WI38 (cell line): ENCODE results near the gene KAT14.
A peak's percentile ranks its signal among the peaks of the same experiment; 100 is the strongest.

Experiments
- H3K4me3 ChIP-seq: 2 replicates; pipeline ENCODE4 v1.5.1; 2011; ENCODE audit warnings: low read depth, mild to moderate bottlenecking, control low read depth, low read length
- CTCF ChIP-seq: IDR thresholded peaks from 2 replicates; pipeline ENCODE4 v1.5.1; 2012; ENCODE audit warnings: low read depth, mild to moderate bottlenecking, control low read depth, low read length

Gene KAT14

GRCh38 chr20:18133962-18134361, 3.7 kb upstream of the KAT14 start:
- TF ChIP-seq CTCF, result no peak
- H3K4me3 ChIP-seq, result no peak overlapping the region

GRCh38 chr20:18138266-18138582, 561 bp downstream of the KAT14 start:
- peak overlapping the region; percentile 93 for H3K4me3 ChIP-seq
- TF ChIP-seq CTCF, result no peak

- TF ChIP-seq CTCF, result no peak
- peak overlapping the region; percentile 93 for H3K4me3 ChIP-seq
Measured at GRCh38 chr20:18138639-18139583, 1.2 kb downstream of the KAT14 start.

- H3K4me3 ChIP-seq, result no peak overlapping the region
- TF ChIP-seq CTCF, result no peak
Measured at GRCh38 chr20:18139832-18140231, 2.2 kb downstream of the KAT14 start.

GRCh38 chr20:18144541-18145099, 7.0 kb downstream of the KAT14 start:
- H3K4me3 ChIP-seq, result no peak overlapping the region

GRCh38 chr20:18154342-18154741, 16.7 kb downstream of the KAT14 start:
- no peak overlapping the region for H3K4me3 ChIP-seq

More at GRCh38 chr20:18144541-18145099, 7.0 kb downstream of the KAT14 start:
- no peak for TF ChIP-seq CTCF

More at GRCh38 chr20:18154342-18154741, 16.7 kb downstream of the KAT14 start:
- TF ChIP-seq CTCF, result no peak
